ENCODE results near the gene TEX51.

The TEX51 gene

GRCh38 chr2:126879348-126880298 is 19.1 kb upstream of the TEX51 start:
- no peak overlapping the region for H3K4me3 ChIP-seq (ENCODE audit: low read depth, low read length, poor library complexity, severe bottlenecking)
- H3K79me2 ChIP-seq (ENCODE audit: insufficient read depth, low read length), result no peaks in the 10 kb centered on the region
- no peak for TF ChIP-seq EZH2 (IDR thresholded peaks at IDR 0.05; ENCODE audit: borderline replicate concordance, low read length)
- H3K27ac ChIP-seq (ENCODE audit: low read depth, low read length, poor library complexity, severe bottlenecking), result no peak overlapping the region
- no peaks in the 10 kb centered on the region for H4K20me1 ChIP-seq (ENCODE audit: insufficient read depth, low read length)
- H3K36me3 ChIP-seq (ENCODE audit: insufficient read depth, low read length), result no peaks in the 10 kb centered on the region
- no peak overlapping the region for H3K4me2 ChIP-seq (ENCODE audit: low read length)
- H3K4me1 ChIP-seq (ENCODE audit: insufficient read depth, low read length, severe bottlenecking), result no peaks in the 10 kb centered on the region
- no peaks in the 10 kb centered on the region for H3K9me2 ChIP-seq (ENCODE audit: low read depth, low read length)
- H3K9me3 ChIP-seq (ENCODE audit: low read length), result no peaks in the 10 kb centered on the region
- no peak overlapping the region for H3K9ac ChIP-seq (ENCODE audit: low read length)
- H3F3A ChIP-seq (ENCODE audit: insufficient read depth, low read length), result no peaks in the 10 kb centered on the region
- H2AFZ ChIP-seq (ENCODE audit: low read length), result no peak overlapping the region
- no peaks in the 10 kb centered on the region for H3K27me3 ChIP-seq (ENCODE audit: insufficient read depth, low read length)

GRCh38 chr2:126880324-126880723 is 18.4 kb upstream of the TEX51 start:
- no peak overlapping the region for H3K4me2 ChIP-seq (ENCODE audit: low read length)
- no peaks in the 10 kb centered on the region for H4K20me1 ChIP-seq (ENCODE audit: insufficient read depth, low read length)
- H3F3A ChIP-seq (ENCODE audit: insufficient read depth, low read length), result no peaks in the 10 kb centered on the region
- TF ChIP-seq CTCF (IDR thresholded peaks at IDR 0.05; ENCODE audit: low read length) (no peak), EZH2 (IDR thresholded peaks at IDR 0.05; ENCODE audit: borderline replicate concordance, low read length) (no peak)
- no peaks in the 10 kb centered on the region for H3K9me2 ChIP-seq (ENCODE audit: low read depth, low read length)
- H3K9me3 ChIP-seq (ENCODE audit: low read length), result no peaks in the 10 kb centered on the region
- H3K4me3 ChIP-seq (ENCODE audit: low read depth, low read length, poor library complexity, severe bottlenecking), result no peak overlapping the region
- H3K79me2 ChIP-seq (ENCODE audit: insufficient read depth, low read length), result no peaks in the 10 kb centered on the region
- no peak overlapping the region for H3K27ac ChIP-seq (ENCODE audit: low read depth, low read length, poor library complexity, severe bottlenecking)
- no peaks in the 10 kb centered on the region for H3K27me3 ChIP-seq (ENCODE audit: insufficient read depth, low read length)
- no peaks in the 10 kb centered on the region for H3K36me3 ChIP-seq (ENCODE audit: insufficient read depth, low read length)
- no peaks in the 10 kb centered on the region for H3K4me1 ChIP-seq (ENCODE audit: insufficient read depth, low read length, severe bottlenecking)
- no peak overlapping the region for H2AFZ ChIP-seq (ENCODE audit: low read length)
- no peak overlapping the region for H3K9ac ChIP-seq (ENCODE audit: low read length)

- Histone ChIP-seq H2AFZ (ENCODE audit: low read length) (no peak overlapping the region), H3K36me3 (ENCODE audit: insufficient read depth, low read length) (no peaks in the 10 kb centered on the region), H3K79me2 (ENCODE audit: insufficient read depth, low read length) (no peaks in the 10 kb centered on the region), H3K4me1 (ENCODE audit: insufficient read depth, low read length, severe bottlenecking) (no peaks in the 10 kb centered on the region), H3K27ac (ENCODE audit: low read depth, low read length, poor library complexity, severe bottlenecking) (no peak overlapping the region), H3K9me3 (ENCODE audit: low read length) (no peaks in the 10 kb centered on the region), H3K4me3 (ENCODE audit: low read depth, low read length, poor library complexity, severe bottlenecking) (no peak overlapping the region), H4K20me1 (ENCODE audit: insufficient read depth, low read length) (no peaks in the 10 kb centered on the region), H3K4me2 (ENCODE audit: low read length) (no peak overlapping the region), H3K9me2 (ENCODE audit: low read depth, low read length) (no peaks in the 10 kb centered on the region), H3K27me3 (ENCODE audit: insufficient read depth, low read length) (no peaks in the 10 kb centered on the region), H3F3A (ENCODE audit: insufficient read depth, low read length) (no peaks in the 10 kb centered on the region), H3K9ac (ENCODE audit: low read length) (no peak overlapping the region)
- TF ChIP-seq CTCF (IDR thresholded peaks at IDR 0.05; ENCODE audit: low read length) (no peak), EZH2 (IDR thresholded peaks at IDR 0.05; ENCODE audit: borderline replicate concordance, low read length) (no peak)
Observed at GRCh38 chr2:126880817-126881216, 17.9 kb upstream of the TEX51 start.
